Osteoblast (primary cell): ENCODE measurements around the gene SLC39A9. TPM values are rescaled to one million over a fixed set of nuclear protein-coding genes. Genes with fewer than 3 reads are reported as not detected.

ENCODE experiments used
- DNase-seq: peaks from one replicate; pipeline ENCODE4 v3.0.0; 2011; ENCODE audit warnings: low spot score, mixed read lengths; ENCODE audit not compliant: insufficient read length; ENCODE audit errors: missing footprints
- H2AFZ ChIP-seq: 2 replicates; pipeline ENCODE4 v1.6.0; 2011; ENCODE audit warnings: mild to moderate bottlenecking, low read length
- H3K27ac ChIP-seq: 2 replicates; pipeline ENCODE4 v1.5.1; 2011; ENCODE audit warnings: mild to moderate bottlenecking, low read depth, low read length, moderate library complexity
- H3K27me3 ChIP-seq: 2 replicates; pipeline ENCODE4 v1.6.0; 2012; ENCODE audit warnings: mild to moderate bottlenecking, control low read depth, inconsistent platforms, low read length, moderate library complexity; ENCODE audit not compliant: insufficient read depth
- H3K36me3 ChIP-seq: 2 replicates; pipeline ENCODE4 v1.5.1; 2011; ENCODE audit warnings: mild to moderate bottlenecking, low read length, control low read depth, moderate library complexity; ENCODE audit not compliant: insufficient read depth
- H3K4me1 ChIP-seq: 2 replicates; pipeline ENCODE4 v1.5.1; 2011; ENCODE audit warnings: mild to moderate bottlenecking, low read length, control low read depth, moderate library complexity; ENCODE audit not compliant: insufficient read depth
- H3K4me2 ChIP-seq: 2 replicates; pipeline ENCODE4 v1.6.0; 2011; ENCODE audit warnings: mild to moderate bottlenecking, low read length; ENCODE audit not compliant: insufficient read depth
- H3K4me3 ChIP-seq: fragments of 200-600 bp; sonication (generic); 3 replicates; pipeline ENCODE4 v1.5.1; 2012; ENCODE audit warnings: mild to moderate bottlenecking, low read length, inconsistent platforms; ENCODE audit not compliant: insufficient read depth
- H3K79me2 ChIP-seq: 2 replicates; pipeline ENCODE4 v1.6.0; 2012; ENCODE audit warnings: mild to moderate bottlenecking, low read length, control low read depth, inconsistent platforms; ENCODE audit not compliant: insufficient read depth
- H3K9me3 ChIP-seq: 2 replicates; pipeline ENCODE4 v1.5.1; 2011; ENCODE audit warnings: low read depth, low read length, control low read depth
- H4K20me1 ChIP-seq: 2 replicates; pipeline ENCODE4 v1.6.0; 2012; ENCODE audit warnings: mild to moderate bottlenecking, low read length, control low read depth; ENCODE audit not compliant: insufficient read depth
- CTCF ChIP-seq: IDR thresholded peaks from 2 replicates; pipeline ENCODE4 v1.5.1; 2011; ENCODE audit warnings: mild to moderate bottlenecking, low read depth, low read length, moderate library complexity; ENCODE audit errors: extremely low read depth
- total RNA-seq: library from RNA; depleted of rRNA; stranded (reverse); fragments of >200 nt; gene quantifications from 2 replicates; pipeline ENCODE4 v1.2.3, GENCODE V29; 2012

Gene SLC39A9
- total RNA-seq, 1 donor: 163 TPM

DNA sequence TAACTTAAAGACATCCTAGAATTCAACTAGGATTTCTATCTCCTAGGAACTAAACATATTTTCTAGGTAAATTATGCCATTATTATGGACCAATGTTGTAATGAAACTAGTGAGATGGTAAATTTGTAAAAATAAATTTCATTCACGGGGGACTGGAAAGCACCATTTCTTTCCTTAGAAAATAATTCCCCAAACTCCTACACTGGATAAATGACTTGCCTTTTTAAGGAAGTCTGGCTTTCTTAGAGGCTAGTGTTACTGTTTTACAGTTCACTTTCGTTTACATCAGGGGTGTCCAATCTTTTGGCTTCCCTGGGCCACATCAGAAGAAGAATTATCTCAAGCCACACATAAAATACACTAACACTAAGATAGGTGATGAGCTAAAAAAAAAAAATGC lies 3.3 kb downstream of the SLC39A9 start:
- H2AFZ ChIP-seq: no peak overlapping the region
- no peaks in the 10 kb centered on the region for H3K36me3 ChIP-seq
- H3K27me3 ChIP-seq: no peaks in the 10 kb centered on the region
- peak overlapping the region; percentile 85 for H3K4me2 ChIP-seq
- TF ChIP-seq CTCF: no peak
- peak overlapping the region; percentile 86 for H3K4me3 ChIP-seq
- peaks cover 41% of the 10 kb centered on the region for H4K20me1 ChIP-seq
- H3K9me3 ChIP-seq: no peaks in the 10 kb centered on the region
- peaks cover 92% of the 10 kb centered on the region for H3K79me2 ChIP-seq
- DNase-seq: no peak
- H3K4me1 ChIP-seq: peaks cover 27% of the 10 kb centered on the region
- no peak overlapping the region for H3K27ac ChIP-seq

- Histone ChIP-seq H3K4me1 (peaks cover 21% of the 10 kb centered on the region), H3K4me2 (no peak overlapping the region), H3K4me3 (no peak overlapping the region), H2AFZ (no peak overlapping the region), H3K27me3 (no peaks in the 10 kb centered on the region), H4K20me1 (peaks cover 44% of the 10 kb centered on the region), H3K27ac (no peak overlapping the region), H3K79me2 (peaks cover 96% of the 10 kb centered on the region), H3K36me3 (no peaks in the 10 kb centered on the region), H3K9me3 (no peaks in the 10 kb centered on the region)
- TF ChIP-seq CTCF: no peak
- DNase-seq: no peak
These were observed 6.0 kb downstream of the SLC39A9 start for GRCh38 chr14:69404478-69404877.

DNA sequence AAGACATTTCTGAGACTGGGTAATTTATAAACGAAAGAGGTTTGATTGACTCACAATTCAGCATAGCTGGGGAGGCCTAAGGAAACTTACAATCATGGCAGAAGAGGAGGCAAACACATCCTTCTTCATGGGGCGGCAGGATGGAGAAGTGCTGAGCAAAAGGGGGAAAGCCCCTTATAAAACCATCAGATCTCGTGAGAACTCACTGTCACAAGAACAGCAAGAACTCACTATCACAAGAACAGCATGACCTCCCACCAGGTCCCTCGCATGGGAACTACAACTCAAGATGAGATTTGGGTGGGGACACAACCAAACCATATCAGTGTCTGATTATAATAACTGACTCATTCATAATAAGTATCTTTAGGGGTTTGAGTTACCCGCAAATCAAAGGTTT lies 6.4 kb downstream of the SLC39A9 start:
- H4K20me1 ChIP-seq: peaks cover 48% of the 10 kb centered on the region

DNA sequence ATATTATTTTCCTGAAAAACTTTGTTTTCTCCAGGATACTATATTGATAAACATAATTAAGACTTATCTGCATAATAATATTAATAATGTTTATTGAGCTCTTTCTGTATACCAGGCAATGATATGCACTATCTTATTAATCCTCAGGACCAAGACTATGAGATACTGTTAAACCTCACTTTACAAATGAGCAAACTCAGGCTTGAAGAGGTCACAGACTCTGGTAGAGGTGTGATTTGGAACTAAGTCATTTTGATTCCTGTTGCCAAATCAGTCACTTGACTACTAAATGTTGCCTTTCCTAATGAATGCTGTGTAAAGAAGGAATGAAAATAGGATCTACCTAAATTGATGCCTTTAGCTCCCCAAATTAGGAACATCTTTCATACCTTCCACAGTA lies 7.3 kb downstream of the SLC39A9 start:
- H3K4me1 ChIP-seq: peaks cover 8% of the 10 kb centered on the region
- H3K4me2 ChIP-seq: no peak overlapping the region
- H2AFZ ChIP-seq: no peak overlapping the region
- peaks cover 95% of the 10 kb centered on the region for H3K79me2 ChIP-seq
- H3K36me3 ChIP-seq: no peaks in the 10 kb centered on the region
- no peaks in the 10 kb centered on the region for H3K27me3 ChIP-seq
- H3K4me3 ChIP-seq: no peak overlapping the region
- peak; percentile 17 for DNase-seq
- H3K9me3 ChIP-seq: no peaks in the 10 kb centered on the region
- peaks cover 48% of the 10 kb centered on the region for H4K20me1 ChIP-seq
- TF ChIP-seq CTCF: no peak
- H3K27ac ChIP-seq: no peak overlapping the region

More for the DNA sequence above, 6.4 kb downstream of the SLC39A9 start:
- H3K79me2 ChIP-seq: peaks cover 96% of the 10 kb centered on the region
- no peak for TF ChIP-seq CTCF
- H3K9me3 ChIP-seq: no peaks in the 10 kb centered on the region
- H3K4me2 ChIP-seq: no peak overlapping the region
- no peak overlapping the region for H3K4me3 ChIP-seq
- no peak overlapping the region for H3K27ac ChIP-seq
- H3K36me3 ChIP-seq: no peaks in the 10 kb centered on the region
- peaks cover 17% of the 10 kb centered on the region for H3K4me1 ChIP-seq
- H3K27me3 ChIP-seq: no peaks in the 10 kb centered on the region
- no peak overlapping the region for H2AFZ ChIP-seq
- DNase-seq: no peak
